Diencephalon (tissue), 1 donor: ENCODE measurements around the gene ZSWIM5. TPM values are rescaled to one million over a fixed set of nuclear protein-coding genes. Genes with fewer than 3 reads are reported as not detected.

ENCODE experiments used
- total RNA-seq: library from RNA; depleted of rRNA; stranded (reverse); fragments of >200 nt; gene quantifications from one replicate; pipeline ENCODE4 v1.2.3, GENCODE V29; 2014

The ZSWIM5 gene
- total RNA-seq, result 22.1 TPM

DNA sequence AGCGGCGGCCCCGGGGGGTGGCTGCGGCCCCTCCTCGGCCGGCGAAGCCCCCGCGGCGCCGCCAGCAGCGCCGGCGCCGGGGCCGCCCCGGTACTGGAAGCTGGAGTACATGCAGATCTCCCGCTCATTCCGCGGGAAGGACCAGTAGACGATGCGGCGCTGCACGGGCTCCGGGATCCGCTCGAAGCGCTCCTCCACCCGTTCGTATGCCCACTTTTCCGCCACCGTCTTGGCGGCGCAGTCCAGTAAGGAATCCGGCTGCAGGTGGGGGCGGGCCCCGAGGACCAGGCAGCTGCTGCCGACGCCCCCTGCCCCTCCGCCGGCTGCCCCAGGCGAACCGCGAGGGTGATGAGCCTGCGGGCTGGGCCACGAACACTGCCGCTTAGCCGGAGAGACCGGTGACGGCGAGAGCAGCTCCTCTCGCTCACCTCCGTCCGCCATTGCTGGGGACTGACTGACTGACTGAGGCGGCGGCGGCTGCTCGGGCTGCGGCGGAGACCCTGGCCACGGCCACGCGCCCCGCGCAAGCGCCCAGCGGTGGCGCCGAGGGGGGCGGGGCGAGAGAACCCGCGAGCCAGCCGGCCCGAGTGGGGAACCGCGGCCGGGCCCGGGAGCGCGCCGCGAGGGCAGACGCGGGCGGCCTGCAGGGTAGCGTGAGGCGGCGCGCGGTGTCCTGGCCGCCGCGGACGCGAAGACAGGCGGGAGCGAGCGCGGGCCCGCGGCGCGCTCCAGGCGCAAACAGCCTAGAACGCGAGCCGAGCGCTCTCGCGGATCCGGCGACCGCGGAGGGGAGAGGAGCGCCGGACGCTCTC lies at the start of gene ZSWIM5:
TSS of gene ZSWIM5 (minus strand) at position 696 of the 812 bp plus-strand sequence. CDS start at position 441, 255 bp downstream.

DNA sequence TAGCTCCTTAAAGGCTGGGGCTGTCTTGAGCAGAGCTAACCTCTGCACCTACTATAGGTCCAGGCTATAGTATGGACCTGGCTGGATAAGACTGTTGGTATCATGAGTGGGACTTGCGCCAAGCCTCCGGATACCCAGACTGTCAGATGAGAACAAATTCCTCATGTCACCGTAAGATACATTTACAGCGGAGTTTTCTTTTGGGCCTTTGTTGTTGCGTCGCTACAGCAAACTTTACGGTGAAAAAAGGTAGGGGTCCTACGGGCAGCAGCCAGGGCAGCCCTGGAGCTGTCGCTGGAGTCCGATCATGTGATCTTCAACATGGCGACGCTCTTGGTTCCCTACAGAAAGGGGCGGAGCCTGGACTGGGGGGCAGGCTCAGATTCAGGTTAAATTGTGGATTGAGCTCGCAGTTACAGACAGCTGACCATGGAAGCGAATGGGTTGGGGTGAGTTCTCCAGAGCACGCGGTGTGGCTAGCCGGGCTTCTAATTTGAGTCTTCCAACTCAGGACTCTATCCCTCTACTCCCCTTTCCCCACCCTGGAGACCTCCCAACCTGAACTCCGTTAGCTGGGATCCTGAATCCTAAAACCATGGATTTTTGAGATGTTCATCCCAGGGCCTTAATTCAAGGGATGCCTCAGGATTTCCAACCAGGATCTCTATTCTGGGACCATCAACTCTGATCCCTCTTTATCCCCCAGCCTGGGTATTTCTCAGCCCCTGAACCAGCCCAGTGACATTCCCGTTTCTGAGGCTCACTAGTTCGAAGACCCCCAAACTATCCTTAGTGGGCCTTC lies 194.4 kb downstream of the ZSWIM5 start, which contains the start of gene UROD:
TSS of gene UROD (plus strand) at position 418 of the 802 bp plus-strand sequence. CDS start at position 430, 12 bp downstream.

DNA sequence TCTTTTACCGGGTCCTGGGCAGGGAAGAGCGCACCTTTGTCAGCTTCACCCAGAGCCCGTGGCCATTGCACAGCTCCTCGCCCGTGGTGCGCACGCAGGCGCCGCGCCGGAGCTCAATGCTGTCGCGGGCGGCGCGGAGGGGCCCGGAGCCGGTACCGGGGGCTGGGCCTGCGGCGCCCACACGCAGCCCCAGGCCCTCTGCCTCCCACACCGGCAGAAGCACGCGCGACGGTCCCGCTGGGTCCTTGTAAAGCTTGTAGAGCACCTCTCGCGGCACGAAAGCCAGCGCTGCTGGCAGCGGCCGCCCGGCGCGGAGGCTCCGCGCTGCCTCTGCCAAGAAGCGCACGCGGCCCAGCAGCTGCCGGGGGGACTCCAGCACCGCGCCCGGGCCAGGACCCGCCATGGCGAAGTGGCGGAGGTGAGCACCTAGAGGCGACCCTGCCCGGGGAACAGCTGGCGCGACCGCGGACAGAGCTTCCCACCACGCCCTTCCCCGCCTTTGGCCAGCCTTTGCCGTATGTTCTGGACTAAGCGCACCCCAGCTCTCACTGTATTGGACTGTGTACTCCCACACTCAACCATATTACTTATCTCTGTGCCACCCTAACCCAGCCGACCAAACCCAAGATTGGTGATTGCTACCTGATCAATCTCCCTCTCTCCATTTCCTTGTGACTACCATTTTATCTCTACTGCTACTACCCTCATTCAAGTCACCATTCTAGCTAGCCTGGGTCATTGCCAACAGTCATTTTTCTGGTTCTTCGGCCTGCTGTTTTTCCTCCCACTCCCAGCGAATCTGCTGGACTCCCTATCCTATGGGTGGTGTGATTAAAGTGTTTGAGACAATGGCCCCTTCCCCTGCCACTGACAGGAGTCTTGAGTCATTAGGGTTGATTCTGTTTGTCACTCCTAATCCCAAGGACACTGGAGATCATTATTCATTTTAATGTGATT lies 195.3 kb downstream of the ZSWIM5 start, which contains the start of gene HECTD3:
TSS of gene HECTD3 (minus strand) at position 470 of the 957 bp plus-strand sequence. CDS start at position 403, 67 bp downstream.

Other genes with a start within 250 kb of the ZSWIM5 start
- 31.4 TPM for gene EIF2B3, start 220.0 kb downstream of the ZSWIM5 start, total RNA-seq
- 13.1 TPM for gene HECTD3, start 195.3 kb downstream of the ZSWIM5 start, total RNA-seq
- 70.6 TPM for gene UROD, start 194.4 kb downstream of the ZSWIM5 start, total RNA-seq
- 1.2 TPM for gene HPDL, start 120.3 kb upstream of the ZSWIM5 start, total RNA-seq
- gene TOE1, start 133.6 kb upstream of the ZSWIM5 start, total RNA-seq, result 8.5 TPM
- 16.4 TPM for gene MUTYH, start 133.8 kb upstream of the ZSWIM5 start, total RNA-seq